NCI-H2081 treated with DMSO at 0.1 percent for 48 hours (cell line): Measurements from ENCODE around the gene CDK17.
"Not testable (repeated sequence)": the region's sequence is repeated elsewhere in the genome, so short reads cannot be mapped to it uniquely, and the experiment has no call there.

ENCODE experiments used
- DNase-seq: peaks from one replicate; lab custom pipeline; 2025; lab: John Stamatoyannopoulos, UW

Gene CDK17

DNA sequence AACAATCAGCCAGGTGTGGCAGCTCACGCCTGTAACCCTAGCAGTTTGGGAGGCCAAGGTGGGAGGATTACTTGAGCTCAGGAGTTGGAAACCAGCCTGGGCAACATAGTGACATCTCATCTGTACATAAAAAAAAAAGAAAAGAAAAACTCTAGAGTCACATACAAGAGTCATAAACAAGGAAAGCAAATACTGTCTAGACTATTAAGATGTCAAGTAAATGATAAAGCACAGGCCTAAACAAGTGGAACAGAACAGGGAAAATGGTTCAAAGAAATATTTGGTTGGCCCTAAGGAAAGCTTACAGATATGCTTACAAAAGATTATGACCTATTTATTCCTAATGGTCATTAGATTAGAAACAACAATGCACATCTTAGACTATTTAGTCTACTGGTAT is 12.3 kb downstream of the CDK17 start:
- no peak for DNase-seq

DNA sequence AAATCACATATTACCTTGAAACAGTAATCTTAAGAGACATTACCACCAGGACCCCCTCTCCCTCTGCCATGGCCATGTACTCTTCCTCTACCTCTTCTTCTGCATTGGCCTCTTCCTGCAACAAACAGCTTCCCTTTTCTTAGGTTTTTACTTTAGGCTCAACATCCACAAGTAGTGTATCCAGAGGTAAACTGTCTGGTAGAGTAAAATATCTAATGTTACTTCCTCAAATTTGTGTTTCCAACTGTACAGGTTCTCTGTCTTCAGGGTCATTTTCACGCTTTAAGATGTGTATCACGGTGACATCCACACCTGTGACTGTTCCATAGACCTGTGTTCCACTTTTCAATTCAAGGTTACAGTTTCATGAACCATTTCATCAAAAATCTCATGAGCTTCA is 13.4 kb downstream of the CDK17 start:
- no peak for DNase-seq

DNA sequence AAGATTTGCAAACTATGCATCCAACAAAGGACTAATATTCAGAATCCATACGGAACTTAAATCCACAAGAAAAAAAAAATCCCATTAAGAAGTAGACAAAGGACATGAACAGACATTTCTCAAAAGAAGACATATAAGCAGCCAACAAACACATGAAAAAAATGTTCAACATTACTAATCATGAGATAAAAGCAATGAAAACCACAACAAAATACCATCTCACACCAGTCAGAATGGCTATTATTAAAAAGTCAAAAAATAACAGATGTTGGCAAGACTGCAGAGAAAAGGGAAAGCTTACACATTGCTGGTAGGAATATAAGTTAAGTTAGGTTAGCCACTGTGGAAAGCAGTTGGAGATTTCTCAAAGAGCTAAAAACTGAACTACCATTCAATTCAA is 16.2 kb downstream of the CDK17 start:
- DNase-seq: no peak

DNA sequence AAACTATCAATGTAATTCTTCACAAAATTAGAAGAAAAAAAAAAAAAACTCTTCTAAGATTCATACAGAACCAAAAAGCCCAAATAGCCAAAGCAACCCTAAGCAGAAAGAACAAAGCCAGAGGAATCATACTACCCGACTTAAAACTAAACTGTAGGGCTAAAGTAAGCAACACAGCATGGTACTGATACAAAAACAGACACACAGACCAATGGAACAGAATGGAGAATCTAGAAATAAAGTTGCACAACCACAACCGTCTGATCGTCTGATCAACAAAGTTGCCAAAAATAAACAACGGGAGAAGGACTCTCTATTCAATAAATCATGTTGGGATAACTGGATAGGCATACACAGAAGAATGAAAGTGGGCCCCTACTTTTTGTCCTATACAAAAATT is 16.9 kb downstream of the CDK17 start:
- no peak for DNase-seq

DNA sequence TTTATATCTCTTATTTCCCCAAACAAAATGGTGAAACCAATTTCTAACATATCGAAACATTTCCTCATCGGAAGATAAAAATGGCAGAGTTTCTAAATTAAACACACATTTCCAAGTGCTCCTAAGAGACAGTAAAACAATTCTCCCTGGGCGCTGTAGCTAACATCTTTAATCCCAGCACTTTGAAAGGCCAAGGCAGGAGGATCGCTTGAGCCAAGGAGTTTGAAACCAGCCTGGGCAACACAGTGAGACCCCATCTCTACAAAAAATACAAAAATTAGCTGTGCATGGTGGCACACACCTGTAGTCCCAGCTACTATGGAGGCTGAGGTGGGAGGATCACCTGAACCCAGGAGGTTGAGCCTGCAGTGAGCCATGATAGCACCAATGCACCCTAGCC is 20.5 kb downstream of the CDK17 start:
- not testable (repeated sequence) for DNase-seq

DNA sequence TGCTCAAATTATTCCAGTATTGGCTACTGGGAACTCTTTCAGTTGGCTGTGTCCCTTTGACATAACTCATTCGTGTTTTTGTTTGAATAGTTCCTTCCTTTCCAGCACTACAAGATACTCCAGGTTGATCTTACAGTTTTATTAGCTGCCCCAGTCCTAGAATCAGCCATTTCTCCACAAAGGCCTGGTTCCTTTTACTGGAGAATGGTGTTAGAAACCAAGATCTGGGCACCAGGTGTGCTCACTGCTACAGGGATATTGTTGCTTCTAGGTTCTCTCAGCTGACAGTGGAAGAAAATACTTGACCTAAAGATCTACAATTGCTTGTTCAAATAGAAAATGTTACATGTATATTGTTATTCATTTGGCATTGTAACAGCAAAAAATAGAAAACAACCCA is 21.9 kb downstream of the CDK17 start:
- DNase-seq: no peak

DNA sequence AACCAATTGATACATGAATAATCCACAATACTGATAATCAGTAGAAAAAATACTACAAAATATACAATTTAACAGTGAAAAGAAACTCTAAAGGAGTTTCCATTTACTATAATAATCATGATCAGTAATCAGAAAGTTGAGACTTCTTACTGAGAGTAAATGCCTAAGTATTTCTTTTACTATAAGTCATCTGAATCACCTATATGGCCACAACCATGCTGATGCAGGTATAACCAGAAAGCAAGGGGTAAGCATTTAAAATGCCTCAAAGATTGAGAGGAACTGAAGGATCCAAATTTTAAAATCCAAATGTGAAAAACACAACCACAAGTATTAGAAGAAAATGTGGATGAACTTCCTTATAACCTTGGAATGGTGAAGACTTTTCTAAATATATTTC is 23.4 kb downstream of the CDK17 start:
- no peak for DNase-seq

DNA sequence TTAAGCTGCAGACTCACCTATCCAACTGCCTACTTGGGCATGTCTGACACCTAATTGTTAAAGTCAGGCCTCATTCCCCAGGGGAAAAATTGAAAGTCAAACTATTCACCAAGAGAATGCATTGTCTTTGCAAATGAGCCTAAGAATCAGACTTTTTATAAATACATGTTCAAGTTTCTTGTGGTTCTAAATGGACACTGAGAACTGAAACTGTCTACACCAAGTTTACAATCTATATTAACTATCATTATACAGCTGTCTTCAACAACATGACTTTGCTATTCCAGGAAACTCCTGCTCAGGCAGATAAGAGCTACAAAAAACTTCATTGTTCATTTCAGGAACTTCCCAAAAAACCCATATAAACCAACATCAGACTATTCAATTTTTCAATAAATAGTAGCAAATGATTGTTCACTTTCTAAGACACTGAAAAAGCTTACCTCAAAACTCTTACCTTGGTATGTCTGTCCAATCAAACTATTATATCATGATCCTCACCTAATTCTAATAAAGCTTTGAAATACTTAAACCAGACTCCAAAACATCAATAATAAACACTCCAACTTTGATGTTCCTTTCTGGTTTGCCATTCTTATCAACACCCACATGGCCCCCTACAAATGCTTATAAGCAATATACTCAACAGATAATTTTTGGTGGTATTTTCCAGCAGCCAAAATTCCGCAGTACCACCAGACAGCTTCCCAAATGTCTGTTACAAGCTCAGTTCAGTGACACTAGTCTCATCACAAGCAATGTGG is 24.2 kb downstream of the CDK17 start:
- no peak for DNase-seq

DNA sequence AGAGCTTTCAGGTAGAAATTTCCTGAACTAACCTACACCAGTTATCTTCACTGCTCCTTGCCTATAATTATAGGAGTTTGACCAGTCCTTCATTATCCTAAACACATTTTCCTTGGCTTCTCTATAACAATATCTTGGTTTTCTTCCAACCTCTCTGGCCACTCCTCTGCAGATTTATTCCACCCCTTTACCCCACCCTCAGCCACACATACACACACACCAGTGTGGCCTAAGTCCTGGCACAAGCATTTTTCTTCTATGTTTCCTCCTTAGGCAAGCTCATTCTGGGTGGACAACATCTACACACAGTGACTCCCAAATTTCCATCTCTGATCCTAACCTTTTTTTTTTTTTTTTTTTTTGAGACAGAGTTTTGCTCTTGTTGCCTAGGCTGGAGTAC is 25.1 kb downstream of the CDK17 start:
- no peak for DNase-seq

DNA sequence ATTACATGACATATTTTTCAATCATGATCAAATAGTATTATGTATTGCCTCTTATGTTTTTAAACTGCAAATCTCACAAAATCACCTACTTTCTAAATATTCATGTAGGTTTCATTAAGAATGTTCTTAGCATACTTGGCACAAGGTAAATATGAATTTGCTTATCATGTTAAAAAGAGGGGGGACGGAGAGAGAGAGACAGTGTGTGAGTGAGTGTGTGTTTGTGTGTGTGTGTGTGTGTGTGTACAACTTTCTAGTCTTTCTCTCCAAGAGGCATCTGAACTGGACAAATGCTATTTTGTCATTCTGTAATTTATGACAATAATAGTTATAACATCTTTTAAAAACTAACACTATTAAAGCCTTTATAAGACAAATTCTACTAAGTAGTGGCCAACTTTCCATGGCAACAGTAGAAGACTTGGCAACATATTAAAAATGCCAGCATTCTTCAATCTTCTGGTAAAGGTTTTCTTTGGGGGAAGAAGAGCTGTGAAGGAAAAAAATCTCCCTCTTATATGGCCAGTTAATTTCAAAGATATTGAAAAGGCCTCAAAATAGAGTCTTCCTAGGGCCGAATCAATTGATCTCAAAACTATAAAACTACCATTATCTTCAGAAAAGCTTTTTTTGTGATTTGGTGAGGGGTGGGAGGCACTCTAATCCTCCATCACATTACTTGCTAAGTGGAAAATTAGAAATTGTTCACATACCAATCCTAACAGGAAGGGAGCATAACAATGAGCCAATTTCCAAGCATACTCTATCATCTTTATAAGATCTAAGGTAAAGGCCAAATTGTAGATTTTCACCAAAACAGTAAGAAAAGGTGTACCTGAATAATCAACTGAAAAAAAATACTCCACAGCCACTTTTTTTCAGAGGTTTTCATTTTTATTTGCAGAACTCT is 28.2 kb downstream of the CDK17 start:
- no peak for DNase-seq

DNA sequence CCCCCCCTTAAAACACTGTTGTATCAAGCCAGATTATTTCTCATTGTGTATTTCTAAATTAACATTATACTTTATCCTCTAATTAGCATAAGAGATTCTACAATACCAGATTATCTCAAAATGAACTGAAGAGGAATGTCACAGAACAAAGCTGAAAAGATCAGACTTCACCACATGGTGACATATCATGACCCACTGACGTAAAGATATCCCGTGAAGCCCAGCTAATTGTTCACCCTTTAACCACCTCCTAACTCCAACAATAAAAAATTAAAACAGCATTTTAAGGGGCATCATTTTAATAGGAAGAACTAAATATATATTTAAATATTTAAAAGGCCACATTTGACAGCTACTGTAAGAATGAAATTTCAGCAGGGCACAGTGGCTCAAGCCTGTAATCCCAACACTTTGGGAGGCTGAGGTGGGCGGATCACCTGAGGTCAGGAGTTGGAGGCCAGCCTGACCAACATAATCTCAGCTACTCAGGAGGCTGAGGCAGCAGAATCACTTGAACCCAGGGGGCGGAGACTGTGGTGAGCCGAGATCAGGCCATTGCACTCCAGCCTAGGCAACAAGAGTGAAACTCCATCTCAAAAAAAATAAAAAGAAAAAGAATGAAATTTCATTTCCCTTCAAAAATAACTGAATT is 29.0 kb downstream of the CDK17 start:
- DNase-seq: no peak

DNA sequence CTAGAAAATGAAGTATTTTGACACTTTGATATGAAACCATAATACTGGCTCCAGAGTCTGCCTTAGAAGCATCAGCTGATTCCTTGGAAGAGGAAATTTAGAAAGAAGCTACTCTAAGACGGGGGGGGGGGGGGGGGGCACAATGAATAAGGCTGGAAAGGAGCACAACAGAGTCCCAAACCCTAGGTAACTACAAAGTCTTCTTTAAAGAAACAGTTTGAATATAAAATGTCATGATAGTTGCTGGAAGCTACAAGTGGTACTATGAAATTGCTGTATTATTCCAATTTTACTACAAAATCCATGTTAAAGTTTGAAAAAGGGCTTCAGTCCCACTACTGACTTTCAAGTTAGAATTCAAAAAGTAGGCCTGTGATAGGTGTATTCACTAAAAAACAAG is 31.6 kb downstream of the CDK17 start:
- no peak for DNase-seq

DNA sequence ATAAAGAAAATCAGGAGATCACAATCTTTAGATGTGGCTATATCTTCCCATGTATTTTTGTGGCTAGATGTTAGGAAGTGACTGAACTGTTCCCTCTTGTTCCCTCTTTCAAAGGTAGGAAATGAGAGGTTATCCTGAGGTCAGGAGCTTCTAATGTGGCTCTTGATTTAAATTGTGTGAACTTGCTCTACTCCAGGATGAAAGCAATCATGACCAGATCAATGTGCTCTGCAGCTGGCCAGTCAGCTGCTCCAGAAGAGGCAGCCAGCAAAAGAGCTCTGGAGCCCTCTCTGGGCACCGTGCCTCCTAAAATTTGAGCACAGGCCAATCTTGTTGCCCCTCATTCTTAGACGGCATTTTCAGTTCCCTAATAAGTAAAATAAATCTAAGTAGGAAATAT is 32.0 kb downstream of the CDK17 start:
- DNase-seq: no peak

DNA sequence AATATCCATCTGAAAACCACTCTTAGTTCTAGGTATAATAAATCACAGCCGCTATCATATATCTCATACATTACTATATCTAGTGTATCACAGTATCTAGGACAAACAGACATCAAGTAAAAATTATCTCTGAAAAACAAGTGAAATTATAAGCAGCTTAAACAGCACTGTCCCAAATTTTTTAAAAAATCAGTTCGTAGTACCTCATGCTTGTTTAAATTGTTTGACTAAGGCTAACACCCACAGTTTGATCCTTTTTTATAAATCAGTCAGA is 33.9 kb downstream of the CDK17 start:
- DNase-seq: no peak

DNA sequence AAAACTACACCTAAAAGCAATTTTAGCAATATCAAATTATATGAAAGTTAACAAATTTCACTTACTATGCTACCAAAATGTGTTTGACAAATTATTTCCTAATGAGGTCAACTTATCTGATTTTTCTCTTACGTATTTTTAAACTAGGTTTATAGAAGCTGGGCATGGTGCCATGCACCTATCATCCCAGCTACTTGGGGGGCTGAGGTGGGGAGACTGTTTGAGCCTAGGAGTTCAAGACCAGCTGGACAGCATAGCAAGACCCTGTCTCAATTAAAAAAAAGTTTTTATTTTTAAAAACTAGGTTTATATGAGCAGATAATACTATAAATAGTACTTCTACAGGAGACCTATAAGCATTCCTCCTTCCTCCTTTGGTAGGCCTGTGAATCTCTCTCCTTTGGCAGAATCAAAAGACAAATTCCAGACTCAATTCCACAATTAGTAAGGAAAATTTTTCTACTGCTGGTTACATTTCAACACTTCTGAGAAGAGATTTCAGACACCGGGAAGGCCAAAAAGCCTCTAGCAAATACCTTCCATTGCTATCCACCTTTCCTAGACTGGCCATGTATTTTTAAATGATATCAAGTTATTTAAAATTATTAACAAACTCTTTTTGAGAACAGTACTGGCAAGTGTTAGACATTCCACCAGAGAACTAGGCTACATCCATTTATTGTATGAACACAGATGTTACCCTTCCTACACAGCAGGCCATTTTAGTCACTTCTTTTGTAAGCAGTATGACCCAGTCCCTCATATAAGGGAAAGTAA is 34.4 kb downstream of the CDK17 start:
- DNase-seq: no peak

DNA sequence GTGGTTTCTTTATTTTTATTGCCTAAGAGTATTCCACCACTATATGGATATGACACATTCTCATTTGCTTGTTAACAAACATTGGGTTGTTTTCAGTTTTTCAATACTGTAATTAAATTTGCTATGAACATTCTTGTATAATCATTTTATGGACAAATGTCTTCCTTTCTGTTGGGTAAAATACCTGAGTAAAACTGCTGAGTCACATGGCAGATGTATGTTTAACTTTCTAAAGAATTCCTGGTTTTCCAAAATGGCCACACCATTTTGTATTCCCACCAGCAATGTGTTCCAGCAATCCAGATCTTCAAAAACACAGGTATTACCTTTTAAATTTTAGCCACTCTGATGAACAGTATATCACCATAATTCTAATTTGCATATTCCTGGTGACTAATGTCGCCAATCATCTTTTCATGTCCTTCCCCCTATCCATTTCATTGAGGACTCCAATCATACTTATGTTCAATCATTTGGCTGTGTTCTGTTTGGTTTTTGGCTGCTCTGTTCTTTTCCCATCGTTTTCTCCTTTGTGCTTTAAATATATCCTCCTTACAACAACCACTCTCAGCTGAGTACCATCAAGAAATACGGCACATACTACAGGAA is 36.0 kb downstream of the CDK17 start:
- DNase-seq: no peak

DNA sequence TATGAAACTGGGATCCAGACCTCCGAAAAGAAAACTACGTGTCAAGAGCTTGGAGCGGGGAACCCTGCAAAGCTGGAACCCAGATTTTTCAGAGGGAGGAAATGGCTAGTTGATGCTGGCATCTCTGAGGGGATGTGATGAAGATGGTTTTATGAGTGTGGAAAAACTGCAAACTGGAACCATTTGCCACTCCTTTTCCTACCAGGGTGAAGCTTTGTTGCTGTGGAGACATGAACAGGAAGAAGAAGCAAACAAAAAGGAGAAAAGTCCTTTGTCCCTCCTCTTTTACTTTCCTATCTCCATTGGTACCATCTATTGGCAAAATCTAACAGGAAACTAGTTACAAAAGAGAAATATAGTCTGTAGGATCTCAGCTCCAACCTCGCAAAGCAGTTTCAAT is 39.2 kb downstream of the CDK17 start:
- DNase-seq: no peak

DNA sequence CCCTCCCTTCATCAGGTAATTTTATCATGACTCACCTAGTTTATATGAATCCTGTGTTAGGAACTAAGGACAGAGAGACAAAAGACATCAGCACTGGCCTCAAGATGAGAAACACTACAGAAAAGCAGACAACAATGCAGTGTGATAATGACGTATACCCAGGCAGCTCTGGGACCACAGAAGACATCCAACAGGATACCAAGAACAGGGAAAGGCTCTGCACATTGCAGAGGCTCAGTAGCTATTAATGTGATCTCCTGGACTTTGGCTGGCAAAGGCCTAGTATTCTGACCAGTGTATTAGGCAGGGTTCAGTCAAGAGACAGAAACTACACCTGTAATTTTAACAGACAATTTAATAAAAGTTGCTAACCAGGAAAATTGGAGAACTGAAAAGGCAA is 39.7 kb downstream of the CDK17 start:
- DNase-seq: no peak

DNA sequence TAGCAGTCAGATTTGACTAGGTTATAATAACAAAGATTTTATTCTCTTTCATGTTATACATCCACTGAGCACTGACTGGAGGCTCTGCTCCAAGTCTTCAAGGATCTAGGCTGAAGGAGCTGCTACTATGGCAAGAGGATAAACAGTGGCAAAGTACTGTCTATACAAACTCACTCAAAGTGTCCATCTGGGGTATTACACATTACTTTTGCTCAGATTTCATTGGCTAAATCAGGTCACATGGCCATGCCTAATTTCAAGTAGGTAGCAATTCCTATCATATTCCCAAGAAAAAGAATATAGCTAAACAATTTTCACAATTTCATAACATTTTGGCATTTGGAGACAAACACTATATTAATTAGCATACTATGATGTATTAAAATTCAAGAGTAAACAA is 40.9 kb downstream of the CDK17 start:
- DNase-seq: no peak

DNA sequence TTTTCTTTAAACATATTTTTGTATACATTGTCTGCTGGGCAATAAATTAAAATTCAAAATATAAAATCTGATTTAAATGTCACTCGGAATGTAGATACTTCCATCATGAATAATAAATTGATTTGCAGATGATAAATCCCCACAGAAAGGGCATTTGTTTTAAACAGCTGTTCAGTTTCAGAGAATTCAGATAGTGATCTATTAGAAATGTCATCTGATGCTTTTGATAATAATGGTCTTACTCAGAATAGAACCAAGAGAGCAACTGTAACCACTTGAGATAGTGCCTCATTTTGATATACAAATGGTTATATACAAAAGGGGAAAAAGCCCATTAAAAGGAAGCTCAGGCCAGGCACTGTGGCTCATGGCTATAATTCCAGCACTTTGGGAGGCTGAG is 43.4 kb downstream of the CDK17 start:
- no peak for DNase-seq

DNA sequence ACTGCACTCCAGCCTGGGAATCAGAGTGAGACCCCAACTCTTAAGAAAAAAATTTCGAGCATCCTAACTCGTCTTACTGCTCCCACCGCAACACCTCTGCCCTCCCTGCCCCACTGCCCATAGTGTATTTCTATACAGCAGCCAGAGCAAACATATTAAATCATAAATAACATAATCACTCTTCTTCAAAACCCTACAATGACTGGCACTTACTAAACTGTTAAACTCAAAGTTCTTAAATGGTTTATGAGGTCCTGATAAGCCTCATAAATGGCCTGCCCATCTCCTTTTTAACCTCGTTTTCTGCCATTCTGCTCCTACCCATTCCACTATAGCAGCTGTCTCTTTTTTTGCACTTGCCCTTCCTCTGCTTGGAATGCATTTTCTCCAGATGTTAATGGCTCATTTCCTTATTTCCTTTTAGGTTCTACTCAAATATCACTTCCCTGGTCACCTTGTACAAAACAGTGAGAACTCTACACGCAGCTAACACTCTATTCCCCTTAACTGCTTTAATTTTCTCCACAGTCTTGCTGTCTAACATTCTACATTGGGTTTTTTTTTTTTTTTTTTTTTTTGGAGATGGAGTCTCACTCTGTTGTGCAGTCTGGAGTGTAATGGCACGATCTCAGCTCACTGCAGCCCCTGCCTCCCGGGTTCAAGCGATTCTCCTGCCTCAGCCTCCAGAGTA is 45.2 kb downstream of the CDK17 start:
- no peak for DNase-seq
